Glutamatergic neuron (in vitro differentiated cells): Measurements from ENCODE around the gene MTMR2. TPM values are rescaled to one million over a fixed set of nuclear protein-coding genes. Genes with fewer than 3 reads are reported as not detected.
"Not testable (repeated sequence)": the region's sequence is repeated elsewhere in the genome, so short reads cannot be mapped to it uniquely, and the experiment has no call there.

Experiments
- DNase-seq: peaks from one replicate; pipeline ENCODE4 v3.0.0; 2022
- H3K27ac Mint-ChIP-seq: one replicate; pipeline ENCODE4 v1.8.0; 2020; ENCODE audit warnings: mild to moderate bottlenecking, mixed read lengths, inconsistent platforms; ENCODE audit not compliant: unreplicated experiment
- H3K27me3 Mint-ChIP-seq: one replicate; pipeline ENCODE4 v1.8.0; 2020; ENCODE audit warnings: mild to moderate bottlenecking, moderate library complexity, mixed read lengths, inconsistent platforms; ENCODE audit not compliant: unreplicated experiment
- H3K36me3 Mint-ChIP-seq: one replicate; pipeline ENCODE4 v1.8.0; 2020; ENCODE audit warnings: mild to moderate bottlenecking, mixed read lengths, inconsistent platforms; ENCODE audit not compliant: unreplicated experiment
- H3K4me1 Mint-ChIP-seq: one replicate; pipeline ENCODE4 v1.8.0; 2020; ENCODE audit warnings: mild to moderate bottlenecking, low read depth, mixed read lengths, inconsistent platforms; ENCODE audit not compliant: unreplicated experiment
- H3K4me3 Mint-ChIP-seq: one replicate; pipeline ENCODE4 v1.8.0; 2020; ENCODE audit warnings: mild to moderate bottlenecking, mixed read lengths, inconsistent platforms; ENCODE audit not compliant: unreplicated experiment
- H3K9me3 Mint-ChIP-seq: one replicate; pipeline ENCODE4 v1.8.0; 2020; ENCODE audit warnings: mild to moderate bottlenecking, moderate library complexity, mixed read lengths, inconsistent platforms; ENCODE audit not compliant: unreplicated experiment
- total RNA-seq: library from RNA; stranded (reverse); fragmentation: NEBNext Ultra II Directional; extraction: Animal tissue kit (Norgen Biotek cat#: 25700); gene quantifications from one replicate; pipeline ENCODE4 v1.2.1, GENCODE V29; 2021; ENCODE audit not compliant: unreplicated experiment
- TF ChIP-seq, protein P1 (sequence below): fragments of 200-600 bp; sonication (generic); IDR thresholded peaks from one replicate; pipeline ENCODE4 v1.5.0; 2021; ENCODE audit not compliant: partially characterized antibody, unreplicated experiment

Gene MTMR2
- total RNA-seq, 1 donor from 2014 or later: 47.4 TPM

DNA sequence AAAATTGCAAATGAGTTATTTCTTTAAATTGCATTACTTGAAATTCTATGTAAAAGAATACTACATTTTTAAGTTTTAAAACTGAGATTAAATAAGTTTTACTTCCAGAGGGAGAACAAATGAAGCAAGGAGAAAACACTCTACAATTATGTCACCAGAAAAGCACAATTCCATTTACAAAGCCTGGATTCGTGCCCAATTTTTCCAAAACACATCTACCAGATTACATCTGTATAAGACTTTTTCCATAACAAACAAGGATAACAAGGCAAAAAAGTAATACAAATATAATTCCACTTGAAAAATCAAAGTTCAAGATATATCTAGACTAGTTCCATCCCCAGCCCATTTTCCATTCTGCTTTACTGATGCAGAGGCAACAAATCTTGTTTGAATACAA, 40.5 kb downstream of the MTMR2 start:
- H3K27ac Mint-ChIP-seq: no peak overlapping the region
- no peak overlapping the region for H3K4me3 Mint-ChIP-seq
- DNase-seq: no peak
- TF ChIP-seq, protein P1, sequence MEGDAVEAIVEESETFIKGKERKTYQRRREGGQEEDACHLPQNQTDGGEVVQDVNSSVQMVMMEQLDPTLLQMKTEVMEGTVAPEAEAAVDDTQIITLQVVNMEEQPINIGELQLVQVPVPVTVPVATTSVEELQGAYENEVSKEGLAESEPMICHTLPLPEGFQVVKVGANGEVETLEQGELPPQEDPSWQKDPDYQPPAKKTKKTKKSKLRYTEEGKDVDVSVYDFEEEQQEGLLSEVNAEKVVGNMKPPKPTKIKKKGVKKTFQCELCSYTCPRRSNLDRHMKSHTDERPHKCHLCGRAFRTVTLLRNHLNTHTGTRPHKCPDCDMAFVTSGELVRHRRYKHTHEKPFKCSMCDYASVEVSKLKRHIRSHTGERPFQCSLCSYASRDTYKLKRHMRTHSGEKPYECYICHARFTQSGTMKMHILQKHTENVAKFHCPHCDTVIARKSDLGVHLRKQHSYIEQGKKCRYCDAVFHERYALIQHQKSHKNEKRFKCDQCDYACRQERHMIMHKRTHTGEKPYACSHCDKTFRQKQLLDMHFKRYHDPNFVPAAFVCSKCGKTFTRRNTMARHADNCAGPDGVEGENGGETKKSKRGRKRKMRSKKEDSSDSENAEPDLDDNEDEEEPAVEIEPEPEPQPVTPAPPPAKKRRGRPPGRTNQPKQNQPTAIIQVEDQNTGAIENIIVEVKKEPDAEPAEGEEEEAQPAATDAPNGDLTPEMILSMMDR: no peak
- no peaks in the 10 kb centered on the region for H3K9me3 Mint-ChIP-seq
- no peaks in the 10 kb centered on the region for H3K27me3 Mint-ChIP-seq
- no peaks in the 10 kb centered on the region for H3K4me1 Mint-ChIP-seq
- no peaks in the 10 kb centered on the region for H3K36me3 Mint-ChIP-seq

- Mint-ChIP-seq H3K4me3 (no peak overlapping the region), H3K9me3 (peaks cover 2% of the 10 kb centered on the region), H3K36me3 (peaks cover 14% of the 10 kb centered on the region), H3K4me1 (no peaks in the 10 kb centered on the region), H3K27ac (no peak overlapping the region), H3K27me3 (no peaks in the 10 kb centered on the region)
- TF ChIP-seq, protein P1: no peak
- no peak for DNase-seq
Measured at GRCh38 chr11:95877291-95877690, 46.6 kb downstream of the MTMR2 start.

DNA sequence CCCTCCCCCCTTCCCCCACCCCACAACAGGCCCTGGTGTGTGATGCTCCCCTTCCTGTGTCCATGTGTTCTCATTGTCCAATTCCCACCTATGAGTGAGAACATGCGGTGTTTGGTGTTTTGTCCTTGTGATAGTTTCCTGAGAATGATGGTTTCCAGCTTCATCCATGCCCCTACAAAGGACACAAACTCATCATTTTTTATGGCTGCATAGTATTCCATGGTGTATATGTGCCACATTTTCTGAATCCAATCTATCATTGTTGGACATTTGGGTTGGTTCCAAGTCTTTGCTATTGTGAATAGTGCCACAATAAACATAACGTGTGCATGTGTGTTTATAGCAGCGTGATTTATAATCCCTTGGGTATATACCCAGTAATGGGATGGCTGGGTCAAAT, 53.0 kb downstream of the MTMR2 start:
- not testable (repeated sequence) for H3K27me3 Mint-ChIP-seq, H3K4me3 Mint-ChIP-seq, DNase-seq, H3K9me3 Mint-ChIP-seq, H3K36me3 Mint-ChIP-seq, H3K27ac Mint-ChIP-seq, H3K4me1 Mint-ChIP-seq

DNA sequence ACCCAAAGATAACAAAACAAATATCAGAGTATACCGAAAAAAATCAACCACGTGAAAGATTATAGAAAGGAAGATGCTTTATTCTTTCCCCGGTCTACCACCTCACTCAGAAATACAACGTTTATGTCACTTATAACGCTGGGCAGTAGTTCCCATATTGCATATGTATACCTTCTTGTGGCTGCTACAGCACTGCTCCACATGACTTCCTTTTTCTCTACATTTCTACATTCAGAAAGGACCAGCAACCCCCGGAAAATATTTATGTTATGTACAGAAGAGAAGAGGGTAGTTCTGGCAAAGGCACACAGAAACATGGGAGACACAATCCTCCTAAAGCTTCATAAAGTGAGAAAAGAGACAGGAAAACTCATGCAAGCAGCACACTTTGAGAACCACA, 56.8 kb downstream of the MTMR2 start:
- no peak for DNase-seq
- Mint-ChIP-seq H3K36me3 (no peaks in the 10 kb centered on the region), H3K27me3 (no peaks in the 10 kb centered on the region), H3K4me3 (no peak overlapping the region), H3K27ac (no peak overlapping the region), H3K9me3 (peaks cover 4% of the 10 kb centered on the region), H3K4me1 (no peaks in the 10 kb centered on the region)
- TF ChIP-seq, protein P1: no peak

- H3K9me3 Mint-ChIP-seq: no peaks in the 10 kb centered on the region
- TF ChIP-seq, protein P1: no peak
- no peak overlapping the region for H3K4me3 Mint-ChIP-seq
- DNase-seq: no peak
- no peaks in the 10 kb centered on the region for H3K4me1 Mint-ChIP-seq
- H3K27ac Mint-ChIP-seq: no peak overlapping the region
- no peaks in the 10 kb centered on the region for H3K36me3 Mint-ChIP-seq
- no peaks in the 10 kb centered on the region for H3K27me3 Mint-ChIP-seq
Measured at GRCh38 chr11:95863486-95864140, 60.3 kb downstream of the MTMR2 start.

GRCh38 chr11:95860024-95860423, 63.9 kb downstream of the MTMR2 start:
- H3K4me3 Mint-ChIP-seq, DNase-seq, H3K27me3 Mint-ChIP-seq, H3K9me3 Mint-ChIP-seq, H3K4me1 Mint-ChIP-seq, H3K27ac Mint-ChIP-seq, H3K36me3 Mint-ChIP-seq: not testable (repeated sequence)

DNA sequence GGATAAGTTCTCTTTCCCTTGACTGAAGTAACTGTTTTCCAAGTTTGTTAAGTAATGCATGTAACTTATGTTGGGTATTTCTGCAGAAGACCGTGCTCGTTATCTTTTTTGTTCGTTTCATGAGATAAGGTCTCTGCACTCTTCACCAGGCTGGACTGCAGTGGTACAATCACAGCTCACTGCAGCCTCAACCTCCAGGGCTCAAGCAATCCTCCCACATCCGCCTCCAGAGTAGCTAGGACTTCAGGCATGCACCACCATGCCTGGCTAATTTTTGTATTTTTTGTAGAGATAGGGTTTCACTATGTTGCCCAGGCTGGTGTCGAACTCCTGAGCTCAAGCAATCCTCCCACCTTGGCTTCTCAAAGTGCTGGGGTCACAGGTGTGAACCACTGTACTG, 69.5 kb downstream of the MTMR2 start:
- not testable (repeated sequence) for H3K27me3 Mint-ChIP-seq, DNase-seq, H3K27ac Mint-ChIP-seq, H3K9me3 Mint-ChIP-seq, H3K36me3 Mint-ChIP-seq, H3K4me1 Mint-ChIP-seq, H3K4me3 Mint-ChIP-seq
